Cortex of kidney (tissue), 1 donor: Measurements from ENCODE around the gene NIPBL.
"Not testable (repeated sequence)": the region's sequence is repeated elsewhere in the genome, so short reads cannot be mapped to it uniquely, and the experiment has no call there.

Experiments used
- DNase-seq: peaks from one replicate; lab custom pipeline; 2025; lab: John Stamatoyannopoulos, UW

The NIPBL gene

GRCh38 chr5:37093795-37094194 lies 217.2 kb downstream of the NIPBL start:
- not testable (repeated sequence) for DNase-seq

- DNase-seq, result not testable (repeated sequence)
Observed at GRCh38 chr5:37099267-37099666, 222.7 kb downstream of the NIPBL start.

- DNase-seq, result no peak
Observed at GRCh38 chr5:37103302-37103701, 226.7 kb downstream of the NIPBL start.

GRCh38 chr5:37109338-37109737 lies 232.8 kb downstream of the NIPBL start:
- DNase-seq, result no peak

- no peak for DNase-seq
Observed at GRCh38 chr5:37110135-37110534, 233.6 kb downstream of the NIPBL start.

GRCh38 chr5:37111426-37112382 lies 235.1 kb downstream of the NIPBL start:
- DNase-seq, result no peak

- DNase-seq, result no peak
Observed at GRCh38 chr5:37112383-37112991, 235.9 kb downstream of the NIPBL start.
